ENCODE results near the gene SND1.

SND1 gene

GRCh38 chr7:127859330-127859729 lies 207.3 kb downstream of the SND1 start:
- H3K4me3 ChIP-seq (ENCODE audit: low read depth, low read length), result no peak overlapping the region
- in situ Hi-C loops (cut with HindIII; ENCODE audit: low sequenced_read_pairs), result no loop called here
- DNase-seq (ENCODE audit: low read depth), result no peak
- no peak for TF ChIP-seq CTCF (IDR thresholded peaks at IDR 0.05; ENCODE audit: low read depth, low read length, missing control alignments)

GRCh38 chr7:127862525-127862924 lies 210.5 kb downstream of the SND1 start:
- H3K4me3 ChIP-seq (ENCODE audit: low read depth, low read length), result no peak overlapping the region
- in situ Hi-C loops (cut with HindIII; ENCODE audit: low sequenced_read_pairs), result no loop called here
- DNase-seq (ENCODE audit: low read depth), result no peak
- TF ChIP-seq CTCF (IDR thresholded peaks at IDR 0.05; ENCODE audit: low read depth, low read length, missing control alignments), result no peak

GRCh38 chr7:127863082-127863481 lies 211.1 kb downstream of the SND1 start:
- TF ChIP-seq CTCF (IDR thresholded peaks at IDR 0.05; ENCODE audit: low read depth, low read length, missing control alignments), result no peak
- in situ Hi-C loops (cut with HindIII; ENCODE audit: low sequenced_read_pairs), result no loop called here
- no peak overlapping the region for H3K4me3 ChIP-seq (ENCODE audit: low read depth, low read length)
- no peak for DNase-seq (ENCODE audit: low read depth)

GRCh38 chr7:127865466-127865865 lies 213.5 kb downstream of the SND1 start:
- no peak for DNase-seq (ENCODE audit: low read depth)
- no peak for TF ChIP-seq CTCF (IDR thresholded peaks at IDR 0.05; ENCODE audit: low read depth, low read length, missing control alignments)
- in situ Hi-C loops (cut with HindIII; ENCODE audit: low sequenced_read_pairs), result no loop called here
- no peak overlapping the region for H3K4me3 ChIP-seq (ENCODE audit: low read depth, low read length)

GRCh38 chr7:127870231-127870907 lies 218.4 kb downstream of the SND1 start:
- H3K4me3 ChIP-seq (ENCODE audit: low read depth, low read length), result no peak overlapping the region
- TF ChIP-seq CTCF (IDR thresholded peaks at IDR 0.05; ENCODE audit: low read depth, low read length, missing control alignments), result no peak
- in situ Hi-C loops (cut with HindIII; ENCODE audit: low sequenced_read_pairs), result no loop called here
- no peak for DNase-seq (ENCODE audit: low read depth)

- no peak for TF ChIP-seq CTCF (IDR thresholded peaks at IDR 0.05; ENCODE audit: low read depth, low read length, missing control alignments)
- in situ Hi-C loops (cut with HindIII; ENCODE audit: low sequenced_read_pairs), result no loop called here
- no peak for DNase-seq (ENCODE audit: low read depth)
- H3K4me3 ChIP-seq (ENCODE audit: low read depth, low read length), result no peak overlapping the region
These were observed 219.2 kb downstream of the SND1 start for GRCh38 chr7:127871226-127871625.

Data from astrocyte of the cerebellum (primary cell).